ENCODE measurements around the gene KIDINS220. TPM values are rescaled to one million over a fixed set of nuclear protein-coding genes. Genes with fewer than 3 reads are reported as not detected.

Gene KIDINS220
- total and polyA plus RNA-seq, 2 of the 13 experiments (the other 11 are each of a cell fraction or from before 2014, with no cell fraction given) = 25.2 to 32.3 TPM

DNA sequence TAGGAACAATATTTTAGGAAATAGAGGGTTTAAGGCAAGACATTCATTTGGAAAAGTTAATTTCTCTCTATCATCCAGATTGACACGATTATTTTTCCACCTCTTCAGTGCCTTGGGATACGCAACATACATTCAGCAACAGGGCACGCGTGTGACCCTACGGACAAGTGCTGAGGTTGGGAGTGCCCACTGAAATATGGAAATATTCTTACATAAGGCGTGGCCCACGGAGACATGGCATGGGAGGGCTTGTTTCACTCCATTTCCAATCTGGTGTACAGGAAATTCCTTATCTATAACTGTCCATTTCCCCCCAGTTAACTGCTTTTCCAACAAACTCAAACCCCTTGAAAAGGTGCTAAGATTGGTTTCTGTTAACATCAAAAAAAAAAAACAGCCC, 20.9 kb upstream of the KIDINS220 start:
- WGBS (ENCODE audit: low lambda C conversion rate) = 57% methylated on average over 7 of the region's 7 CpGs
- H3K9ac ChIP-seq (ENCODE audit: insufficient read depth, low read depth, low read length) = no peak overlapping the region
- ChIA-PET POLR2A (no interaction called here), CTCF (ENCODE audit: low intra/inter-chr PET ratio, low total read pairs) (no interaction called here)
- in situ Hi-C loops (cut with HindIII; ENCODE audit: extremely low pct_ligation_motif_present, low pct_unique_long_range_greater_than_20kb) = no loop called here
- no peak overlapping the region for H2AFZ ChIP-seq (ENCODE audit: low read length)
- H3K4me3 ChIP-seq (replicated peaks in 1 of 3; ENCODE audit: insufficient read depth in 1 of 3, low read depth in 2 of 3, low read length in 3 of 3) = no peak overlapping the region
- TF ChIP-seq, protein P1, sequence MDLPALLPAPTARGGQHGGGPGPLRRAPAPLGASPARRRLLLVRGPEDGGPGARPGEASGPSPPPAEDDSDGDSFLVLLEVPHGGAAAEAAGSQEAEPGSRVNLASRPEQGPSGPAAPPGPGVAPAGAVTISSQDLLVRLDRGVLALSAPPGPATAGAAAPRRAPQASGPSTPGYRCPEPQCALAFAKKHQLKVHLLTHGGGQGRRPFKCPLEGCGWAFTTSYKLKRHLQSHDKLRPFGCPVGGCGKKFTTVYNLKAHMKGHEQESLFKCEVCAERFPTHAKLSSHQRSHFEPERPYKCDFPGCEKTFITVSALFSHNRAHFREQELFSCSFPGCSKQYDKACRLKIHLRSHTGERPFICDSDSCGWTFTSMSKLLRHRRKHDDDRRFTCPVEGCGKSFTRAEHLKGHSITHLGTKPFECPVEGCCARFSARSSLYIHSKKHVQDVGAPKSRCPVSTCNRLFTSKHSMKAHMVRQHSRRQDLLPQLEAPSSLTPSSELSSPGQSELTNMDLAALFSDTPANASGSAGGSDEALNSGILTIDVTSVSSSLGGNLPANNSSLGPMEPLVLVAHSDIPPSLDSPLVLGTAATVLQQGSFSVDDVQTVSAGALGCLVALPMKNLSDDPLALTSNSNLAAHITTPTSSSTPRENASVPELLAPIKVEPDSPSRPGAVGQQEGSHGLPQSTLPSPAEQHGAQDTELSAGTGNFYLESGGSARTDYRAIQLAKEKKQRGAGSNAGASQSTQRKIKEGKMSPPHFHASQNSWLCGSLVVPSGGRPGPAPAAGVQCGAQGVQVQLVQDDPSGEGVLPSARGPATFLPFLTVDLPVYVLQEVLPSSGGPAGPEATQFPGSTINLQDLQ (CRISPR knock-in tag; IDR thresholded peaks at IDR 0.05) = no peak
- TF ChIP-seq SIX1 (CRISPR knock-in tag; IDR thresholded peaks at IDR 0.05; ENCODE audit: borderline replicate concordance) (no peak), AGO2 (optimal IDR thresholded peaks at IDR 0.05; ENCODE audit: low read depth, low read length) (no peak), KLF6 (CRISPR knock-in tag; IDR thresholded peaks at IDR 0.05) (no peak), CSRNP2 (CRISPR knock-in tag; conservative IDR thresholded peaks at IDR 0.05; ENCODE audit: low read depth) (no peak), THYN1 (CRISPR knock-in tag; IDR thresholded peaks at IDR 0.05; ENCODE audit: borderline replicate concordance, low read depth) (no peak), ZNF749 (CRISPR knock-in tag; IDR thresholded peaks at IDR 0.05; ENCODE audit: borderline replicate concordance) (no peak), ZNF558 (CRISPR knock-in tag; IDR thresholded peaks at IDR 0.05; ENCODE audit: borderline replicate concordance) (no peak), DDIT3 (CRISPR knock-in tag; IDR thresholded peaks at IDR 0.05) (no peak), ZNF496 (CRISPR knock-in tag; IDR thresholded peaks at IDR 0.05; ENCODE audit: insufficient replicate concordance) (no peak), RELA (CRISPR knock-in tag; IDR thresholded peaks at IDR 0.05) (no peak), ZBTB7B (CRISPR knock-in tag; IDR thresholded peaks at IDR 0.05) (no peak)
- H3K27ac ChIP-seq (ENCODE audit: extremely low read length, insufficient read depth, low read length) = no peak overlapping the region
- no peaks in the 10 kb centered on the region for H3K4me1 ChIP-seq (ENCODE audit: insufficient read depth, low read length)
- H3K4me2 ChIP-seq (ENCODE audit: low read depth, low read length) = no peak overlapping the region
- no peaks in the 10 kb centered on the region for H3K79me2 ChIP-seq (ENCODE audit: insufficient read depth, low read length)
- ATAC-seq = no peak
- no peak for FAIRE-seq
- intact Hi-C loops (cut with micrococcal nuclease; ENCODE audit: unreplicated experiment) = no loop called here
- H3K27me3 ChIP-seq (ENCODE audit: control insufficient read depth in 1 of 2, insufficient read depth in 2 of 2, low read length in 2 of 2) = peaks cover 0 to 9% of the 10 kb centered on the region in 2 experiments; a peak in 4 of 5 replicates
- H4K20me1 ChIP-seq (ENCODE audit: insufficient read depth, low read length) = no peaks in the 10 kb centered on the region
- no peaks in the 10 kb centered on the region for H3K9me3 ChIP-seq (ENCODE audit: low read length)
- no TSS peak for BruUV-seq (replicated peaks)
- no peaks in the 10 kb centered on the region for H3K36me3 ChIP-seq (replicated peaks in 1 of 2; ENCODE audit: control insufficient read depth in 1 of 2, insufficient read depth in 2 of 2, low read length in 2 of 2)
- DNase-seq (ENCODE audit: low spot score) = no peak

Data from HepG2 (cell line).